CD4-positive, alpha-beta T cell treated with Interleukin-6 at 100 ng/mL for 8 hours (primary cell): ENCODE results near the gene RPS23.

ENCODE experiments used
- DNase-seq: peaks from one replicate; pipeline ENCODE4 v3.0.0-alpha.2; 2020; ENCODE audit warnings: mixed read lengths, low spot score

Gene RPS23

GRCh38 chr5:82244854-82245635 is 33.1 kb downstream of the RPS23 start:
- DNase-seq, result no peak

GRCh38 chr5:82244151-82244550 is 34.0 kb downstream of the RPS23 start:
- no peak for DNase-seq

GRCh38 chr5:82234885-82235284 is 43.3 kb downstream of the RPS23 start:
- DNase-seq, result no peak

- DNase-seq, result peak; percentile 59
These were observed 52.5 kb downstream of the RPS23 start for GRCh38 chr5:82225525-82226172.
